Gastroesophageal sphincter (tissue), 4 donors: ENCODE data around the gene SLC4A11. TPM values are rescaled to one million over a fixed set of nuclear protein-coding genes. Genes with fewer than 3 reads are reported as not detected.

Experiments
- ATAC-seq: fragments of 150-250 bp; one replicate; pipeline ENCODE4 v1.9.1; 2016; ENCODE audit warnings: mild to moderate bottlenecking, moderate library complexity
- H3K27ac ChIP-seq, 4 donors: fragments of 200-600 bp; sonication (generic) in 3 of 4; 1 replicate in 3 of 4; 2 replicates in 1 of 4; pipeline ENCODE4 v1.5.1; 2016 to 2019
- H3K27me3 ChIP-seq: fragments of 200-600 bp; sonication (generic); one replicate; pipeline ENCODE4 v1.5.1; 2019
- H3K36me3 ChIP-seq, 2 donors: fragments of 200-600 bp; sonication (generic); one replicate each; pipeline ENCODE4 v1.5.1; 2019; ENCODE audit warnings: control low read depth in 1 of 2
- H3K4me1 ChIP-seq, 3 donors: fragments of 200-600 bp; sonication (generic); 1 replicate in 2 of 3; 2 replicates in 1 of 3; pipeline ENCODE4 v1.5.1; 2016 to 2019; ENCODE audit warnings: control low read depth in 2 of 3
- H3K4me3 ChIP-seq, 2 donors: fragments of 200-600 bp; sonication (generic); one replicate each; pipeline ENCODE4 v1.5.1; 2019; ENCODE audit warnings: mild to moderate bottlenecking in 1 of 2, moderate library complexity in 1 of 2
- H3K9me3 ChIP-seq, 3 donors: fragments of 200-600 bp; sonication (generic); one replicate each; pipeline ENCODE4 v1.5.1; 2017 to 2019; ENCODE audit warnings: control low read depth in 2 of 3
- EP300 ChIP-seq: sonication (generic); formaldehyde crosslinking; IDR thresholded peaks from one replicate; pipeline ENCODE4 v1.6.1; 2017; ENCODE audit warnings: antibody characterized with exemption, mild to moderate bottlenecking
- POLR2A ChIP-seq, 2 donors: fragments of 450-650 bp; IDR thresholded peaks; one replicate each; pipeline ENCODE4 v1.6.1; 2017; ENCODE audit warnings: antibody characterized with exemption in 2 of 2, mild to moderate bottlenecking in 2 of 2, moderate library complexity in 1 of 2
- POLR2AphosphoS5 ChIP-seq: sonication (generic); formaldehyde crosslinking; IDR thresholded peaks from one replicate; pipeline ENCODE4 v1.6.1; 2017; ENCODE audit warnings: antibody characterized with exemption
- WGBS, 2 donors: methylation state at CpG; one replicate each; pipeline ENCODE4 v1.1.5; 2018; ENCODE audit warnings: low coverage in 1 of 2; 5-methylcytosine and 5-hydroxymethylcytosine counted together
- total RNA-seq, 4 donors: library from RNA; depleted of rRNA; stranded (reverse); fragments of >200 nt; gene quantifications; one replicate each; pipeline ENCODE4 v1.1.0, GENCODE V29; 2016
- TF ChIP-seq, protein P1 (sequence below), 4 experiments: fragments of 200-600 bp in 2 of 4; fragments of 450-650 bp in 2 of 4; sonication (generic) in 1 of 4; IDR thresholded peaks; one replicate each; pipeline ENCODE4 v1.5.1; 2017 to 2019; ENCODE audit warnings: antibody characterized with exemption in 4 of 4, mild to moderate bottlenecking in 2 of 4, moderate library complexity in 2 of 4

Gene SLC4A11
- total RNA-seq, 4 donors from 2014 or later, result 0.31 to 3.3 (median 0.62) TPM; not detected in 1

DNA sequence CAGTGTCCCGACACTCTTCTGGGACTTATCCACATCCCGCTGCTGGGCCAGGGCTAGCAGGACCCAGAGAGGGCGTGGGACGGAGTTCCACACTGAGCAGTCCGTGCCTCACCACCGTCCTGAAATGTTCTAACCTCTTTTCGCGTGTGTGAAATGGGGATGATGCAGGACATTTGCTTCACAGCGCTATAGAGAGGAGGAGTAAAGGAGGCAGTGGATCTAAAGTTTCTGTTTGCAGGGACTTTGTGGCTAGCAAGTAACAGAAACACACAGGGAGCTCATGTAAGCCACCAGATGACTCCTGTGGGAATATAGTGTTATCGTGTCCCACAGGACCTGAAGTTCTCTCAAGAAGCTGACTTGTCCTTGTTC lies 29.1 kb downstream of the SLC4A11 start:
- TF ChIP-seq POLR2A (IDR thresholded peaks at IDR 0.05) (no peak), EP300 (no peak), POLR2AphosphoS5 (no peak)
- TF ChIP-seq, protein P1, sequence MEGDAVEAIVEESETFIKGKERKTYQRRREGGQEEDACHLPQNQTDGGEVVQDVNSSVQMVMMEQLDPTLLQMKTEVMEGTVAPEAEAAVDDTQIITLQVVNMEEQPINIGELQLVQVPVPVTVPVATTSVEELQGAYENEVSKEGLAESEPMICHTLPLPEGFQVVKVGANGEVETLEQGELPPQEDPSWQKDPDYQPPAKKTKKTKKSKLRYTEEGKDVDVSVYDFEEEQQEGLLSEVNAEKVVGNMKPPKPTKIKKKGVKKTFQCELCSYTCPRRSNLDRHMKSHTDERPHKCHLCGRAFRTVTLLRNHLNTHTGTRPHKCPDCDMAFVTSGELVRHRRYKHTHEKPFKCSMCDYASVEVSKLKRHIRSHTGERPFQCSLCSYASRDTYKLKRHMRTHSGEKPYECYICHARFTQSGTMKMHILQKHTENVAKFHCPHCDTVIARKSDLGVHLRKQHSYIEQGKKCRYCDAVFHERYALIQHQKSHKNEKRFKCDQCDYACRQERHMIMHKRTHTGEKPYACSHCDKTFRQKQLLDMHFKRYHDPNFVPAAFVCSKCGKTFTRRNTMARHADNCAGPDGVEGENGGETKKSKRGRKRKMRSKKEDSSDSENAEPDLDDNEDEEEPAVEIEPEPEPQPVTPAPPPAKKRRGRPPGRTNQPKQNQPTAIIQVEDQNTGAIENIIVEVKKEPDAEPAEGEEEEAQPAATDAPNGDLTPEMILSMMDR (IDR thresholded peaks at IDR 0.05), result no peak
- H3K36me3 ChIP-seq, result peaks cover 0 to 19% of the 10 kb centered on the region in 2 donors
- H3K4me3 ChIP-seq, result peak overlapping the region; percentile 89 to 93
- peak overlapping the region in 3 of 4 donors; percentile 72 to 87 (median 83) for H3K27ac ChIP-seq
- ATAC-seq, result peak; percentile 22
- no peaks in the 10 kb centered on the region for H3K9me3 ChIP-seq
- no peaks in the 10 kb centered on the region for H3K27me3 ChIP-seq
- H3K4me1 ChIP-seq, result peaks cover 0 to 24% (median 10%) of the 10 kb centered on the region in 3 donors
- 0 to 7% methylated on average over 1 to 4 of the region's 10 CpGs for WGBS, 2 donors

DNA sequence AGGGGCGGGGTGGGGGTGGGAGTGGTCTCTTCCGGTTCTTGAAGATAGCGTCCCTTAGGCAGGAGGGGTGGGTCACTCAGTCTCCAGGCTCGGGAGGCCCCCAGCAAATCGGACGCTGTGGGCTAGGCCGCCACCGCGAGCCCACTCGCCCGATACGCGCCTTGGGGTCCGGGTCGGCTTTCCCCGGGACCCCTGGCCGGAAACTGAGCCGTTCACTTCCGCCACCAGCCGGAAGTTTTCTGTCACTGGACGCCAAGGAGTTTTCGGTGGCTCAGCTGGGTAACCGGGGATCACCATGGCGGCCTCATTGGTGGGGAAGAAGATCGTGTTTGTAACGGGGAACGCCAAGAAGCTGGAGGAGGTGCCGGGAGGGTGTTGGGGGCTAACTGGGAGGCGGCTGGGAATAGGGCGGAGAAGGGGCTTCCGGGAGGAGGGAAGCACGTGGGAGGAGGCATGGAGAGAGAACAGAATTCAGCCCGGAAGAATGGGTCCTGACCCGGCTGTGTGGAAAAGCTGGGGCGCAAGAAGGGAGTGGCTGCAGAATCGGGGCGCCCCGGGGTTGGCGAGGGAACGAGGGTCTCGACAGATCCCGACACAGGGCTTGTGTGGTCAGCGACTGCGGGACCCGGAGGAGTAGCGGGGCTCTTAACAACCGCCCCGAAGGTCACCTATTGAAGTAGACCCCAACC lies 29.6 kb downstream of the SLC4A11 start, which contains the start of gene ITPA:
ITPA (plus strand) TSS at position 242 of the 689 bp plus-strand sequence; CDS start at position 296, 54 bp downstream.
- WGBS, 2 donors, result 0 to 1% methylated on average over 10 to 20 of the region's 48 CpGs
- peak within 1 kb of the TSS; percentile 89 to 93 for H3K4me3 ChIP-seq
- TF ChIP-seq, protein P1 (IDR thresholded peaks at IDR 0.05), result peak in 1 of 4 experiments; percentile 20
- TF ChIP-seq EP300, result no peak
- peak; percentile 47 for ATAC-seq
- no peaks in the 10 kb centered on the region for H3K9me3 ChIP-seq
- peaks cover 0 to 14% of the 10 kb centered on the region in 2 donors for H3K36me3 ChIP-seq
- H3K4me1 ChIP-seq, result peaks cover 0 to 29% (median 10%) of the 10 kb centered on the region in 3 donors
- no peaks in the 10 kb centered on the region for H3K27me3 ChIP-seq
- peak within 1 kb of the TSS; percentile 31 to 87 (median 78) for H3K27ac ChIP-seq

DNA sequence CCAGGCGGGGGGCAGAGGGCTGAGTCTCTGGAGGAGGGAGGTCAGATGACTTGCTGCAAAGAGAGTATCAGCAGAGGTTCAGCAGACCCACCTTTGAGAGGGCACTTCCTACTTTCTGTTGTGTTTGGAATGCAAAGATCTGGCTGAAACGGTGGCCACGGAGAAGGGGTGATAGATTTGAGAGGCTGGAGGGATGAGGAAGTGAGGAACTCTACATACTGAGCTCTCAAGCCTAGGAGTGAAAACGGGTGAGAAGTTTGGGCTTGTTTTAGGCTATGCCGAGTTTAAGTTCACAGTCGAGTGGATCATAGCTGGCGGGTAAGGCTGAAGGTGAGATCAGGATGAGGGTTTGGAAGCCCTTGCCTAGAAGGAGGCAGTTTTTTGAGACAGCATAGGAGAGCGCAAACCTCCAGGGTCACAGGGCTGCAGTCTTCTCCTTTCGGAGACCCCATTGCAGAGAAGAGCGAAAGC lies 30.2 kb downstream of the SLC4A11 start:
- no peaks in the 10 kb centered on the region for H3K27me3 ChIP-seq
- peak overlapping the region in 3 of 4 donors; percentile 72 to 87 (median 83) for H3K27ac ChIP-seq
- TF ChIP-seq EP300 (no peak), POLR2AphosphoS5 (no peak), POLR2A (IDR thresholded peaks at IDR 0.05) (no peak)
- TF ChIP-seq, protein P1 (IDR thresholded peaks at IDR 0.05), result no peak
- ATAC-seq, result no peak
- H3K9me3 ChIP-seq, result no peaks in the 10 kb centered on the region
- WGBS, 2 donors, result 0 to 1% methylated on average over 2 to 7 of the region's 10 CpGs
- peak overlapping the region; percentile 89 to 93 for H3K4me3 ChIP-seq
- H3K36me3 ChIP-seq, result peaks cover 0 to 10% of the 10 kb centered on the region in 2 donors
- peaks cover 0 to 31% (median 10%) of the 10 kb centered on the region in 3 donors for H3K4me1 ChIP-seq

DNA sequence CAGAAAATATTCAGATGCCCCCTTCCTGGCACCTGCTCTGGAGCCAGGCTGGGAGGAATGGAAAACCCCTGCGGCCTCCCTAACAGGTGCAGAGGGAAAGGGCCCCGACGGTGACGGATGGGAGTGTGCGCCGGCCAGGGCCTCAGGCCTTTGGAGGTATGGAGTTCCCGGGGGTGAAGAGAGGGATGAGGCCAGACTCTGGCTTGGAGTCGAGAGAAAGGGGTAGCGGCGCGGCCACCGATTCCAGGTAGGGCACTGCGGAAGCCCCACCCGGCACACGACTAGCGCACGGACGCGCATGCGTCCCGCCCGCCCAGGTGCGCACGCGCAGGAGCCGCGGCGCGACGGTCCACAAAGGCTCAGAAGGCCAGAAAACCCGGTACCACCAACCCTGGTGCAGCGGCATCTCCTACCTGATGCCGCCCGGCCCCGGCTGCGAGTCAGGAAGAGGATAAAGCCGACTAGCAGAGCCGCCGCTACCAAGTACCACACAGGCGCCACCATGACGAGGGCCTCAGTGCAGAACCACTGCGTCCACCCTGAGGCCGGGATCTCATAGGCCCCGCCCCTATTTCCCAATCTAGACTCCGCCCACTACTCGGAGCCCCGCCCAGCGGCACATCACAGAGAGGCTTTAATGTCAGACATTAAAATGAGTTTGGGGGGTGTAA lies 34.7 kb downstream of the SLC4A11 start, which contains the start of gene DDRGK1:
DDRGK1 (minus strand) TSS at position 559 of the 671 bp plus-strand sequence; CDS start at position 504, 55 bp downstream.
- TF ChIP-seq EP300 (no peak), POLR2AphosphoS5 (peak; percentile 83), POLR2A (IDR thresholded peaks at IDR 0.05) (peak; percentile 72 to 79)
- TF ChIP-seq, protein P1 (IDR thresholded peaks at IDR 0.05), result no peak
- no peaks in the 10 kb centered on the region for H3K27me3 ChIP-seq
- H3K4me1 ChIP-seq, result peaks cover 0 to 34% (median 13%) of the 10 kb centered on the region in 3 donors
- peak within 1 kb of the TSS; percentile 67 to 87 for H3K4me3 ChIP-seq
- ATAC-seq, result peak; percentile 96
- H3K27ac ChIP-seq, result peak within 1 kb of the TSS; percentile 76 to 92 (median 91)
- H3K36me3 ChIP-seq, result peaks cover 0 to 34% of the 10 kb centered on the region in 2 donors
- no peaks in the 10 kb centered on the region for H3K9me3 ChIP-seq
- WGBS, 2 donors, result 0% methylated on average over 4 to 6 of the region's 48 CpGs
